K562 (cell line): Measurements from ENCODE around the gene HCRTR1. TPM values are rescaled to one million over a fixed set of nuclear protein-coding genes. Genes with fewer than 3 reads are reported as not detected.

Experiments used
- CHCHD3 ChIP-seq: fragments of 250-450 bp; sonication (Bioruptor Pico); IDR thresholded peaks from 2 replicates; pipeline ENCODE4 v2.1.2; 2022; ENCODE audit warnings: mild to moderate bottlenecking
- CHD2 ChIP-seq: IDR thresholded peaks from 2 replicates; pipeline ENCODE4 v1.6.1; 2011; ENCODE audit warnings: low read depth, low read length
- COPS2 ChIP-seq: fragments of 450-650 bp; conservative IDR thresholded peaks from 2 replicates; pipeline ENCODE4 v1.6.1; 2016; ENCODE audit warnings: mild to moderate bottlenecking, moderate library complexity
- ETS2 ChIP-seq: IDR thresholded peaks from 2 replicates; pipeline ENCODE4 v1.6.1; 2016; ENCODE audit warnings: borderline replicate concordance, missing genetic modification characterization, mild to moderate bottlenecking, moderate library complexity, missing compliant biosample characterization; ENCODE audit not compliant: poor library complexity, severe bottlenecking
- GATA2 ChIP-seq: sonication (generic); formaldehyde crosslinking; IDR thresholded peaks from 2 replicates; pipeline ENCODE4 v1.4.0; 2020; ENCODE audit warnings: mild to moderate bottlenecking, missing genetic modification reagents
- GTF2A2 ChIP-seq: IDR thresholded peaks from 2 replicates; pipeline ENCODE4 v1.6.1; 2016; ENCODE audit warnings: mild to moderate bottlenecking, missing genetic modification characterization, missing compliant biosample characterization
- HIVEP1 ChIP-seq: fragments of 250-450 bp; sonication (Bioruptor Pico); IDR thresholded peaks from 2 replicates; pipeline ENCODE4 v1.4.0; 2020; ENCODE audit warnings: mild to moderate bottlenecking
- IRF2 ChIP-seq: sonication (generic); formaldehyde crosslinking; IDR thresholded peaks from 2 replicates; pipeline ENCODE4 v1.8.1; 2022; ENCODE audit warnings: mild to moderate bottlenecking, missing genetic modification reagents
- MIER1 ChIP-seq: fragments of 450-650 bp; IDR thresholded peaks from 2 replicates; pipeline ENCODE4 v1.6.1; 2016; ENCODE audit warnings: antibody characterized with exemption, mild to moderate bottlenecking, low read depth
- NFE2L1 ChIP-seq: fragments of 450-650 bp; IDR thresholded peaks from 2 replicates; pipeline ENCODE4 v1.6.1; 2016; ENCODE audit warnings: missing genetic modification characterization, low read depth, mild to moderate bottlenecking, missing compliant biosample characterization, moderate library complexity, borderline replicate concordance
- NONO ChIP-seq, 2 experiments: fragments of 200-400 bp in 1 of 2; fragments of 450-650 bp in 1 of 2; formaldehyde crosslinking in 1 of 2; IDR thresholded peaks; 2 replicates each; pipeline ENCODE4 v1.6.1; 2017; ENCODE audit warnings: low read depth in 2 of 2, mild to moderate bottlenecking in 2 of 2, moderate library complexity in 2 of 2, low read length in 1 of 2
- PHF21A ChIP-seq: fragments of 450-650 bp; IDR thresholded peaks from 2 replicates; pipeline ENCODE4 v1.6.1; 2017; ENCODE audit warnings: low read depth, borderline replicate concordance
- PML ChIP-seq: IDR thresholded peaks from 2 replicates; pipeline ENCODE4 v1.6.1; 2012; ENCODE audit warnings: low read length, inconsistent platforms
- POLR2AphosphoS5 ChIP-seq: IDR thresholded peaks from 2 replicates; pipeline ENCODE4 v1.6.1; 2011; ENCODE audit warnings: mild to moderate bottlenecking, low read depth, low read length, moderate library complexity; ENCODE audit not compliant: control insufficient read depth, insufficient read depth
- POLR3A ChIP-seq: IDR thresholded peaks from 2 replicates; pipeline ENCODE4 v1.6.1; 2011; ENCODE audit warnings: borderline replicate concordance, mild to moderate bottlenecking, moderate library complexity; ENCODE audit not compliant: insufficient read length, insufficient read depth; ENCODE audit errors: extremely low read depth
- RBM15 ChIP-seq: fragments of 200-400 bp; formaldehyde crosslinking; IDR thresholded peaks from 2 replicates; pipeline ENCODE4 v1.6.1; 2018; ENCODE audit warnings: mild to moderate bottlenecking, low read length, moderate library complexity; ENCODE audit not compliant: insufficient read depth
- RCOR1 ChIP-seq, 2 experiments: IDR thresholded peaks; 2 replicates each; pipeline ENCODE4 v1.6.1; 2012; ENCODE audit warnings: low read depth in 2 of 2, low read length in 2 of 2, borderline replicate concordance in 1 of 2, improper control_type of control experiment in 1 of 2
- SMARCA4 ChIP-seq: fragments of 450-650 bp; IDR thresholded peaks from 2 replicates; pipeline ENCODE4 v1.6.1; 2016
- SMARCB1 ChIP-seq: IDR thresholded peaks from 2 replicates; pipeline ENCODE4 v1.6.1; 2011; ENCODE audit warnings: improper control_type of control experiment, low read depth; ENCODE audit not compliant: insufficient read length
- SNAPC5 ChIP-seq: fragments of 250-450 bp; sonication (Bioruptor Pico); IDR thresholded peaks from 2 replicates; pipeline ENCODE4 v1.8.0; 2021; ENCODE audit warnings: moderate library complexity, mild to moderate bottlenecking, inconsistent platforms
- SREBF1 ChIP-seq: fragments of 150-350 bp; IDR thresholded peaks from 2 replicates; pipeline ENCODE4 v1.6.1; 2014; ENCODE audit warnings: antibody characterized with exemption, low read depth, low read length, borderline replicate concordance
- TARDBP ChIP-seq: fragments of 450-650 bp; IDR thresholded peaks from 2 replicates; pipeline ENCODE4 v1.6.1; 2016
- TCF7L2 ChIP-seq: fragments of 150-350 bp; IDR thresholded peaks from 2 replicates; pipeline ENCODE4 v1.6.1; 2016; ENCODE audit warnings: low read depth, mild to moderate bottlenecking, low read length, moderate library complexity
- THAP12 ChIP-seq: fragments of 250-450 bp; sonication (Bioruptor Pico); IDR thresholded peaks from 2 replicates; pipeline ENCODE4 v1.9.0; 2021; ENCODE audit warnings: mild to moderate bottlenecking, inconsistent platforms
- ZBTB12 ChIP-seq: fragments of 250-450 bp; sonication (Bioruptor Pico); IDR thresholded peaks from 2 replicates; pipeline ENCODE4 v1.4.0; 2020
- polyA plus RNA-seq, 8 experiments: library from polyadenylated mRNA; depleted of rRNA in 4 of 8; stranded (reverse) in 5 of 8; unstranded in 3 of 8; fragments of >200 nt; fragmentation: Nextera tagmentation in 2 of 8; fragmentation: Illumina TruSeq in 1 of 8; extraction: Ambion mirVana in 2 of 8; extraction: Trizol in 1 of 8; gene quantifications; 2 replicates each; pipeline versions ENCODE4 v1.2.1 to v1.2.3, GENCODE V29; 2011 to 2014; ENCODE audit warnings: inconsistent platforms in 1 of 8, missing spikeins in 1 of 8
- total RNA-seq, 7 experiments: library from RNA; depleted of rRNA in 6 of 7; stranded (reverse); fragments of >200 nt in 6 of 7; fragmentation: Illumina TruSeq in 2 of 7; extraction: Trizol in 2 of 7; gene quantifications; 2 replicates each; pipeline versions ENCODE4 v1.2.1 to v1.2.3, GENCODE V29; 2011 to 2021; ENCODE audit warnings: low replicate concordance in 1 of 7

Gene HCRTR1
- total and polyA plus RNA-seq, 9 of the 15 experiments (the other 6 are each of a cell fraction or from before 2014, with no cell fraction given): not detected

- TF ChIP-seq POLR3A: no peak
- no peak for TF ChIP-seq SREBF1
- no peak for TF ChIP-seq TARDBP
- TF ChIP-seq PML: no peak
- no peak for TF ChIP-seq COPS2
- no peak for TF ChIP-seq ZBTB12 (CRISPR knock-in tag)
- no peak for TF ChIP-seq ETS2 (tag)
- TF ChIP-seq IRF2 (CRISPR knock-in tag): no peak
- TF ChIP-seq RBM15: no peak
- no peak for TF ChIP-seq TCF7L2
- peak; percentile 54; the same call in 1 of the 2 replicates for TF ChIP-seq POLR2AphosphoS5
- TF ChIP-seq SMARCA4: peak; percentile 71
- no peak for TF ChIP-seq NFE2L1
- no peak for TF ChIP-seq PHF21A
- peak; percentile 44 for TF ChIP-seq GATA2 (CRISPR knock-in tag)
- no peak for TF ChIP-seq SNAPC5 (CRISPR knock-in tag)
- no peak for TF ChIP-seq GTF2A2 (tag)
- no peak for TF ChIP-seq THAP12
- TF ChIP-seq CHD2: no peak
- TF ChIP-seq NONO (IDR thresholded peaks at IDR 0.05; ENCODE audit: low read depth in 2 of 2, low read length in 1 of 2): no peak
- TF ChIP-seq MIER1: no peak
- TF ChIP-seq RCOR1 (IDR thresholded peaks at IDR 0.05; ENCODE audit: borderline replicate concordance in 1 of 2, low read depth in 2 of 2, low read length in 2 of 2): peak; percentile 46 to 52; a peak in 2 of 4 replicates
- TF ChIP-seq CHCHD3 (CRISPR knock-in tag): no peak
- no peak for TF ChIP-seq SMARCB1
- TF ChIP-seq HIVEP1 (CRISPR knock-in tag): no peak
Observed at GRCh38 chr1:31574749-31575368, 42.6 kb upstream of the HCRTR1 start (continued).
